Endothelial cell of hepatic sinusoid (primary cell): ENCODE results near the gene DNAH10.
"Not testable (repeated sequence)": the region's sequence is repeated elsewhere in the genome, so short reads cannot be mapped to it uniquely, and the experiment has no call there.

Experiments used
- in situ Hi-C: cut with HindIII; loops from 2 replicates; pipeline ENCODE4 v1.10.0; 2017; ENCODE audit warnings: low sequenced_read_pairs

DNAH10 gene

DNA sequence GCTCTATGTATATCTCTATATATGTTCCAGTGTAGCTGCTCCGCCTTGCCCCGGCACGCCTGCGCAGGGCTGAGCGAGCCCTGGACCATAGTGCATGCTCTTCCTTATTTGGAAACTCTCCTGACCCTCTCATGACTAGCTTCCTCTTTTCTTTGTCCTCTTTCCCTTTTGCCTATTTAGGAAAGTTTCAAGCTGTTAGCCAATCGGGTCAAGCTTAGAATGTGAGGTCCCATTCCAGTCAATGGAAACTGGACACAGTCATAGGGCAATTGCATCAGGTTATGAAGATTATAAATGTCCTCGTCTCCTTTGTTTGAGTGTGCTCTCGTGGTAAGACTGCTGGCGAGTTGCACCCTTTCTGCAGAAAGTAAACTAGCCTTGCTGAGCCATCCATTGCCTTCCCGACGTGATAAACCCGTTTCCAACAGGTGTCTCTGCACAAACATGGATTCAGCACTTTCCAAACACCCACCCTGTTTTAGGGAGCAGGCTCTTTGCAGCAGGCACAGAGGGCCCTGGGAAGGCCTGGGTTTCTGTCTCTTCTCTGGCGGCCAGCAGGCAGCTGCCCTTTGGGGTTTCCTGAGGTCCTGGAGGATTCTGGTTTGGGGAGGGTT, 179.6 kb downstream of the DNAH10 start:
- in situ Hi-C loops, result no loop called here

DNA sequence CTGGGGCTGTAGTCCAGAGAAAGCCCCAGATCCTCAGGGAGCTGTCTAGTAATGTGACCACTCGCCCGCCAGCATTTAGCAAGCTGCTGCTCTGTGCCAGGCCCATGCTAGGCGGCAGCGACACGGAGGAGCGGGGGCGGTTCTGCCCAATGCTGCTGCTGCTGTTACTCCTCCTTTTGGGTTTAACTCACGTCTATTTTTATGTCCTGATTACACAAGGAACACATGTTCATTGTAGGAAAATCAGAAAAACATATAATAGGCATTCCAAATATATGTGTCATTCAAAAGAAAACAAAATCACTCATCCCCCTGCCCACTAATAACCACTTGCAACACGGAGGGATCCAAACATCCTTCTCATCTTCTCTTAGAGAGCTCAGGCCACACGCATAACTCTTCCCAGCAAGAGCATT, 180.1 kb downstream of the DNAH10 start:
- in situ Hi-C loops, result no loop called here

DNA sequence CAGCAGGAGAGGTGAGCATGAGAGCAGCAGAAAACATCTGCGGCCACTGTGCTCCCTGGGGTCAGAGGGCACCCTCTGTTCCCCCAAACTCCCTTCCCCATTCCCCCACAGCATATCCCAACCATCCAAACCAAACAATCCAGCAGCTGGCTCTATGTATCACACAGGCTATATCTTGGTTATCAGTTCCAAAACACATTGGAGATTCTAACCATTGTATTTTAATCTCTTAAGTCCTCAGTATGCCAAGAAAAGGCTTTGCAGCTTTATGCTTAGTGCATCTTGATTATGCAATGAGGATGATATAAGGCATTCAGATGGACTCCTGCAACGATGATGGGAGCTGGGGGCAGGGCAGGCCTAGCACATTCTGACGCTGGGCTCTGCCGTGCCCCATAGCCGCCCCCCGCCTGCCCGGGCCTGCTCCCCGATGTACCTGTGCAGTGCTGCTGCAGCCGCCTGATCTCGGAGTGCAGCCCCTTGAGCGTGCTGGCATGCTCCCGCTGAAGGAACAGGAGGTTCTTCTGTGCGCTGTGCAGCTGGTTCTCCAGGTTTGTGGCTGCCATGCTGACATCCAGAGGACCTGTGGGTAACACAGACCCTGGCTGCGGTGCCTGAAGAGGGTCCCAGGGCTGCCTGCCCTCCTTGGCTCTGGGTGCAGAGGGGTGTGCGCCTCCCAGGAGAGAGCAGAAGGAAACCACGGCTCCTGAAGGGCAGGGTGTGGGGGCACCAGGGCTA, 181.0 kb downstream of the DNAH10 start:
- in situ Hi-C loops, result no loop called here

DNA sequence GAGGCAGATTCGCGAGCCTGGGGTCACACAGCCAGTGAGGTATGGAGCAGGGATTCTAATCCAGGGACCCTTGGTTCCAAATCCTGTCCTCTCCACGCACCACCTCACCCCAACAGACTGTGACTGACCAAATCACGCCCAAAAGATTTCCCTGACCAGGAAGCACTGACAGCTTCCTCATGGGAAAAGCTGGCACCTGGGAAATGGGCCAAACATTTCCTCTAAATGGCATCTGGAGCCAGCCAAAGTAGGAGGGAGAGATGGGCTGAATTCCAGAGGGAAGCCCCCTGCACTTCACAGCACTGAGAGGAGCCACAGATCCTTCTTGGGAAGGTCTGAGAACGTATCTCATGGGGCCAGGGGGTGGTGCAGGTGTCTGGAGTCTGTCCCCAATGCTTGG, 181.7 kb downstream of the DNAH10 start:
- in situ Hi-C loops, result no loop called here

DNA sequence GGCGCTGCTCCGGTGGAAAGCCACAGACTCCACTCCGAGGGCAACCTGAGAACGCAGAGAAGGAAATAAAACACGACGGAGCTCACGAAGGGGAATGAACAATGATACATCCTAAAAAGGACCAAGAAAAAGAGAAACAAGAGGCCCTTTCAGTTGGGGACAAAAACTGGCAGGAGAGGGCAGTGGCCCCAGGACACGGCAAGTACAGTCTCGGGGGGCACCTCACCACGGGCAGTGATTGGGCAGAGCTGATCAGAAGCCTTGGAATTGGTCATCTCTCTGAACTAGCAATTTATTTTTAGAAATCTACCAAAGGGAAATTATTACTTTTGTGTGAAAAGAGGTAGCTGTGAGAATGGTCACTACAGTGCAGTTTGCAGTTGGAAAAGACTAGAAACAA, 182.6 kb downstream of the DNAH10 start:
- in situ Hi-C loops, result no loop called here

DNA sequence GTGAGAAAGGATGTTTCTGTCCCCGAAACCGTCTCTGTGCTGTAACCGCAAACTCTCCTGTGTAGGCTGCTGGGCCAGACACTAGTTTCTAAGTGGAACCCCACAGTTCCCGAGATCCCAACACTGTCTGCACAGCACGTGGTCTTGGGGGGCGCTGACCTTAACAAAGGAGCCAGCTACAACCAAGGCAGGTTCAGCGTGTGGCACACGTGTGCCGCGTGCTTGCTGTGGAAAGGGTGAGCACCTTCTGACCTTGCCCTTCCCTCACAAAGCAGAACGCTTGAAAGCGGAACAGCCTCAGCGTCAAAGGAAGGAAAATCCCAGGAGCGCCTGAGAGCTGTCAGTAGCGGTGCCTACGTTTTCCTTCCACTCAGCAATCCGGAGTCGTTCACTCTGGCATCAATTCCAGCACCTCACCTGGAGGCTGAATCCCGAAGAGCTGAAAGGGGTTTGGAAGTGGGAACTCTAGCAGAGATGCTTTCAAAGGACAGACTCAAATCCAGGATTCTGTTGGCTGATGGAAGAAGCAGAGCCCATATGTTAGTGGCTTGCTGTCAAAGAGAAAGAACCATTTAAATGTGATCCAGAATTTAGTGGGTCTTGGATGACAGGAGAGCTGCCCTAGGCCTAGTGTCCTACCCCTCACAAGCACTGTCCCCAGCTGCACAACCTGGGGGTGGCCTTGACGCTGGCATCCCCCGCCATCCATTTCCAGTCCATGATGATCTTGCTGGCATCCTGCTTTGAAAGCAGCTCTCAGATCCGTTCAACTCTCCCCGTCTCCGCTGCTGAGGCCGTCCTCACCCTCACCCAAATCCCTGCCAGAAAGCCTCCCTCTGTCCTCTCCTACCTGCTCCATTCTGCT, 183.4 kb downstream of the DNAH10 start:
- in situ Hi-C loops, result no loop called here

DNA sequence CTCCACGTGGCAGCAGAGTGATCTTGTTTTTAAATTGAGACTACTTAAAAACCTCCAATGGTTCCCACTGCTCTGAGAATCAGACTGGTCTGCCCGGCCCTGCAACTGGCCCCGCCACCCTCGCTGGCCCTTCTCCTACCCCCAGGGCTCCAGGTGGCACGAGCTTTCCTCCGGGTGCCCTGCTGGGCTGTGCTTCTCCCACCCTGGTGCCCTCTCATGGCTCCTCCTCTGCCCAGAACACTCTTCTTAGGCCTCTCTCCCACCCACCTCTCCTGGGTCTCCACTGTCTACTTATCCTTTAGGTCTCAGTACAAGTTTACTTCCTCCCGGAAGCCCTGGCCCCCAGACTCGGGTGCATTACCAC, 184.0 kb downstream of the DNAH10 start:
- in situ Hi-C loops, result no loop called here

DNA sequence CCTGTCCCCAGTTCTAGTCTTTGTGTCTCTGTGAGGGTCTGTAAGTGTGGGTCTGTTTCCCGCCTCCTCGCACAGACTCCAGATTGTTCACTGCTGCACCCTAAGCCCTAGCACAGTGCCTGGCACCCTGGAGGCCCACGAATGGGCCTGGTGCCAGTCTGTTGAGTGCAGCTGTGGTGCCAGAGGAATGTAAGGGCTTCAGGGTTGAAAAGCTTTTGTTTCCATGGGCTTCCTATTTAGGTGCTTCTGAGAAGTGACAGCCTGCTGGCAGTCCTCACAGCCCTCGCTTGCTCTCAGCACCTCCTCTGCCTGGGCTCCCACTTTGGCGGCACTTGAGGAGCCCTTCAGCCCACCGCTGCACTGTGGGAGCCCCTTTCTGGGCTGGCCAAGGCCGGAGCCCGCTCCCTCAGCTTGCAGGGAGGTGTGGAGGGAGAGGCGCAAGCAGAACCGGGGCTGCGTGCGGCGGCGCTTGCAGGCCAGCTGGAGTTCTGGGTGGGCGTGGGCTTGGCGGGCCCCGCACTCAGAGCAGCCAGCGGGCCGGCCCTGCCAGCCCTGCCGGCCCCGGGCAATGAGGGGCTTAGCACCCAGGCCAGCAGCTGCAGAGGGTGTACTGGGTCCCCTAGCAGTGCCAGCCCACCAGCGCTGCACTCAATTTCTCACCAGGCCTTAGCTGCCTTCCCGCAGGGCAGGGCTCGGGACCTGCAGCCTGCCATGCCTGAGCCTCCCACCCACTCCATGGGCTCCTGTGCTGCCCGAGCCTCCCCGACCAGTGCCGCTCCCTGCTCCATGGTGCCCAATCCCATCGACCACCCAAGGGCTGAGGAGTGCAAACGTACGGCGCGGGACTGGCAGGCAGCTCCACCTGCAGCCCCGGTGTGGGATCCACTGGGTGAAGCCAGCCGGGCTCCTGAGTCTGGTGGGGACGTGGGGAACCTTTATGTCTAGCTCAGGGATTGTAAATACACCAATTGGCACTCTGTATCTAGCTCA, 184.7 kb downstream of the DNAH10 start:
- in situ Hi-C loops, result not testable (repeated sequence)

DNA sequence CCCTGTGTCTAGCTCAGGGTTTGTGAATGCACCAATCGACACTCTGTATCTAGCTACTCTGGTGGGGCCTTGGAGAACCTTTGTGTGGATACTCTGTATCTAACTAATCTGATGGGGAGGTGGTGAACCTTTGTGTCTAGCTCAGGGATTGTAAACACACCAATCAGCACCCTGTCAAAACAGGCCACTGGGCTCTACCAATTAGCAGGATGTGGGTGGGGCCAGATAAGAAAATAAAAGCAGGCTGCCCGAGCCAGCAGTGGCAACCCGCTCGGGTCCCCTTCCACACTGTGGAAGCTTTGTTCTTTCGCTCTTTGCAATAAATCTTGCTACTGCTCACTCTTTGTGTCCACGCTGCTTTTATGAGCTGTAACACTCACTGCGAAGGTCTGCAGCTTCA, 185.4 kb downstream of the DNAH10 start:
- in situ Hi-C loops, result not testable (repeated sequence)

DNA sequence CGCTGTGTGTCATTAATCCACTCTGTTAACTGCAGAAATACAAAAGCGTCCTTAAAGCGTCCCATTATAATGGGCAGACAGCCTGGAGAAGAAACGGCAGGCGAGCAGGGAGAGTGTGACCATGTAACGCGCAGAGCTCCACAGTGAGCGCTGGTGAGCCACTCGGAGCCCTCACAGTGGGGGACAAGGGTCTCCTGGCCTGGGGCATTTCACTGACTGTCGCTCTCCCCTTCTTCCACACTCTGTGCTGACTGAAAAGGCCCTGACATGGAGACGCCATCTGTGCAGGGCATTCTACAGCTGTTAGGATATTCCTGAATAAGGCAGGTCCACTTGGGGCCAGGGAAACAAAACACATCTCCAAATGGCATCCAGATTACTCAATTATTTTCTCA, 186.3 kb downstream of the DNAH10 start:
- in situ Hi-C loops, result no loop called here

DNA sequence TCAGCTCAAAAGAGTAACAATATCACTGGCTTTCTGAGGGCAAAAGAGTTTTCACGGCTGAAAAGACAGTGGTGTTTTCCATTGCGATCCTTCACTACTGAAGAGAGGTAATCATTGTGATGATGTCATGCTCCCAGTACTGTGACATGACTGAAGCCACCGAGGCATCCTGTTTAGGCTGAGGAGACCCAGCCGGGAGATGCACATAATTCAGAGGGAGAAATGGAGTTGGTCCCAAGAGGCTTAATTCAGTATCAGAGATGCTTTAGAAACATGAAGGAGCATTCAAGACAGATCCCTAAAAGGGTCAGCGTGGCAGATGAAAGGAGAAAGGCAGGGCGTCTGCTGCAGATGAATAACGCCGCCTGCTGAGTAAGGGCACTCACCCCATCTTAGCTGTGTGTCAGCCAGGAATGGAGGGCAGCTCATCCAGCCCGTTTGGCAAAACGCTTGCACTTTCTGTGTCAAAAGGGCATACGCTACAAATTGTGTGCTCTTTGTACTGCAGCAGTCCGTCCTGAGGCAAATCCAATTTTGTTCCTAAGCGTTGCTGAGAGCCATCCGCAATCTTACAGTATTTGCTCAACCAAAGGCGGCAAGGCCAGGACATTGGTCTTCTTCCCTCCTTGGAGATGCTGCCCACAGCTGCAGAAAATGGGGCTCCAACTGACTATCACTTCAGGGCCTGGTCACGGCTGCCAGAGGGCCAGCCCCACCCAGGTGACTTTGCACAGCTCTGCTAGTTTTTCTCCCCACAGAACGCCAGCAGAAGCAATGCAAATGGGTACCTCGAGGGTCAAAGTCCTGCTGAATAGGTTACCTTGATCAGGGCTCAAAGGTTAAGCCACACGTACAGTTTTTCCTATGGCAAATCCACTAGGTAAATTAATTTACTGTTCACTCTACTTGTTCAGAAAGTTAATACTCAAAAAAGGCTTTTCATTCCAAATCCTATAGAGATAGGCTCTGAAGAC, 187.0 kb downstream of the DNAH10 start:
- in situ Hi-C loops, result no loop called here

DNA sequence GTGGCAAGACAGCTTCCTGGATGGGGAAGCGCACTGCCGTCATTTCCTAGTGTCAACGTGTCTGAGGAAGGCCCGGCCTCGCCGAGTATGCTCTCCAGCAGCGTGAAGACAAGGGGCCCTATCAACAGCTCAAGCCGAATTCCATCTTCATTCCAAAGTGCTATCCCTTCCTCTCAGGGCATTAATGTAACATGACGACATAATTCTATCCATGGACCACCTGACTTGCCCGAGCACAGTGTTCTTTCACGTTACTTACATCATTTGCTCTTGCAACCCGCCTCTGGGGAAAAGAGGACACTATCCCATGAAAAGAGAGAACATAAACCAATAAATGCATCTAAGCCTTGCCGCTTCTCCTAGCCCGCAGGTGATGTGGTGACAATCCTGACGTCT, 187.7 kb downstream of the DNAH10 start:
- in situ Hi-C loops, result no loop called here

DNA sequence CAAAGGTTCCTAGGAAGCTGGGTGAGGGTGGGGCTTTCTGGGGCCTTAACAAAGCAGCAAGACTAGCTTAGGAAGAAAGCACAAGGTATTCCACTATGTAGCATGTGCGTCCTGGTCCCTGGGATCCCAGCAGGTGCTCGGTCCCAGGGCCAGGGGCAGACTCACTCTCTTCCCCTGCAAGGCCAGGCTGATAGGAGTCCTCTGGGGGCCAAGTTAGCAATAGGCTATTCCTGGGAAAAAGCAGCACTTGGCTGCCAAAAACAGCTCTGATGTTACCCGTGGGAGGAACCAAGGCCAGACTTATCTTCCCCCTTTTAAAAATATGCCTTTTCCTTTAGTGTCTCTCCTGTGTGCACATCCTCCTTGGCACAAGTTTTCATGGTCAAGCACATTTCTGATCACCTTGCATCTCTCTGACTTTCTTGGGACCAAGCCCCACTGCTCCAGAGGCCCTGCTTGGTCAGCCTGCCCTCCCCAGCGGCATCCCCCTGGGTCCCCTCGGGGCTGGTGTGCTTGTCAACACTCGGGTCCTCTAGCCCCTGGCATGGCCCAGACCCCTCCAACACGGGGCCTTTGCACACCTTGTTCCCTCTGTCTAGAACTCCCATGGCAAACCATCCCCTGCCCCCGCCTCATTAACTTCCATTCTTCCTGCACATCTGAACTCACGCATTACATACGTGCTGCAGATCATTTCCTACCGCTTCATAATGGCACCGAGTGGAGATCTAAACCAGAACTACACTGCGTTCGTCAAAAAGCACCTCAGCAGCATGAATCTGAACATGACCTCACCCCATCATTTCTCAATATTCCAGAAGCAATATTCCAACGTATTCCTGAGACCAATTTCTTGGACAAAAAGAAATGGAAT, 188.6 kb downstream of the DNAH10 start:
- in situ Hi-C loops, result no loop called here

DNA sequence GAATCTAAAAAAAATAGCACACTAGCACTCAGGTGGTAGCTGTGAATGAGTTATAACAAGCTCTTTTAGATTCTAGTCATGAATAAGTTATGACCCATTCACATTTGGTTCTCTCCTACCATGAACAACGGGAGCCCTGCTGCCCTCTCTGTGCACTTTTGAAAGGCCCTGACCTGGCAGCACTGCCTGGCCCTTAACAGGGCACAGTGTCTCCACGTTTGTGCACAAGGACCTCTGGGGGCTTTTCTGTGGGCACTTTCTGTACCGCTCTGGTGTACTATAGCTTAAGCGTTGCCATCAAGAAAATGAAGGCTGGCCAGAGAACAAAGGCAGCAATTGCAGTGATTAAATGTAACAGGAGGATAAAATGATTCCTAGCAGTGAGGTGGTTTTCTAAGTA, 189.4 kb downstream of the DNAH10 start:
- in situ Hi-C loops, result no loop called here

DNA sequence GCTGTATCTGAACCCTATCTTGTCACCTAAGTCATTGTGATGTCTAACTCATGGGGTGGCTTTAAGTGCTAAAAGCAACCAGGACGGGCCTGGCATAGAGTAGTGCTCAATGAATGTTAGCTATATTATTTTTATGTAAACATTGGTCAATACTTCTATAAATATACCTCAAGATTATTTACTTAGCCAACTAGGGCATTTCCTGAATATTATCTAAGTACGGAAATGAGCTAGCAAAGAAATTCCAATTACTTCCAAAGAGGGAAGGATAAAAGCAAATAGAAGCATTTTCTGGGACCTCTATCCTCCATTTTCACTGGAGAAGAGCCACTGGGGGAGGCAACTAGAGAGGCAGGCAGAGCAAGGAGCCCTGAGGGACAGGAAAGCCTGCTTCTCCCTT, 189.9 kb downstream of the DNAH10 start:
- in situ Hi-C loops, result no loop called here

DNA sequence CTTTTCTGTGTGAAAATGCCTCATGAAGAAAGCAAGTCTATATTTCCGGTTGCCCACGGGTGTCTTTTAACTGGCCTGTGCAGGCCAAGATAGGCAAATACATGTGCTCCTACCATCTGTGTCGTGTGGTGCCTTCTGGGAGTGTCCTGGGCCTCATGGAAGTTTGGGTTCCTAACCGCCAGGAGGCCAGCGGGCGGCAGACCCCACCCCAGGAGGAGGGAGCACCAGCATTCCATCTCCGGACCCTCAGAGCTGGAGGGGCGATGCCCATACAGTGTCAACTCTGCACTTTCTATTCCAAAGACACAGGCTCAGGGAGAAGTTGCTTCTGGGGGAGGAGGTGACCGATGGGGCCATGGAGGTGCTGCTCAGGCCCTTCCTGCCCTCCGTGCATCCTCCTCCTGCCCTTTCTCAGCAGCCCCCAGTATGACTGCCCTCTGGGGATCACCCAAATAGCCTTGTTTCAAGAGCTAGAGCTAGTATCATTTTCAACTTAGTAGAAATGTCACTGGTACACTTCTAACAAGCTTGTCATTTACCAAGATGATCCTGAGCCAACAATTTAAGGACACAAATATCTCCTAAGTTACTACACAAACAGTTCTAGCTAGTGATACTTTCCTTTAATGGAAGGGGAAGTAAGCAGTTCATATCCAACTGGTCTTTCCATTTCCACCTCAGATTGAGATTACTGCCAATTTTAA, 192.7 kb downstream of the DNAH10 start:
- in situ Hi-C loops, result no loop called here

DNA sequence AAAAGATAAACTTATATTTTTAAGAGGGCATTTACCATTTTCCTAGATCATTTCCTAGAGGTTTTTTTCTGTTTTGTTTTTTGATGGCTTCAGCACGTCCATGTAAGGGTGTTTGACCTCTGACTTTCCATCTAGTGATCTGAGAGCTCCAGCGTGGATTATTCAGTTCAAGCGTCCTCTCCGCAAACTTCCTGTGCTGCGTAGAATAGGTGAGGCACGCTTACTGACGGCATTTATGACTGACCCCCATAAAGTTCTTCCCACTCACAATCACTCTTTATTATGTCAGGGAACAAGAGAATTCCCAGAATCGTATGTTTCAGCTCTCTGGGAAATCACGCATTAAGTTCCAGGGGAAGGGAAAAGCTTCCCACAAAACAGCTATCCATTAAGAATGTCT, 194.1 kb downstream of the DNAH10 start:
- in situ Hi-C loops, result no loop called here

DNA sequence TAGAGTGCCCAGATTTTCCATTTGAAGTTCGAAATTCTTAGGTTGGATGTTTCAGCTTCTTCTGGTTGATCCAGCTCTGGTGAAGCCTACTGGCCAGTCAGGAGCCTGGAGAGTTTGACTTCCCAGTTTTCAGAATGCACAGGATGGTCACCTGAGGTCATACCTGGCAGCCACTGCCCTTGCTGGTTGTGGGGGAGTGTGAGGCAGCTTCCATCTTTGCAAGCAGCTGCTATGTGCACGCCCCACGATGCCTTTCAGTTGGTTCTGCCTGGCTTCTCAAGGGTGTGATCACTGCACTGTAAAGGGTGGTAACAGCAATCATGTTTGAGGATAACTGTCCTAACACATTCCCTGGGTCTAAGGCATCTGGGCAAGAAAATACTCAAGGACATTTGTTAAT, 195.1 kb downstream of the DNAH10 start:
- in situ Hi-C loops, result no loop called here
